GM04503 (cell line): ENCODE data around the gene NCS1.
A peak's percentile ranks its signal among the peaks of the same experiment; 100 is the strongest.
"Not testable (repeated sequence)": the region's sequence is repeated elsewhere in the genome, so short reads cannot be mapped to it uniquely, and the experiment has no call there.

Source experiments
- DNase-seq: peaks from one replicate; pipeline ENCODE4 v3.0.0-alpha.2; 2012; ENCODE audit warnings: low read depth

Gene NCS1

DNA sequence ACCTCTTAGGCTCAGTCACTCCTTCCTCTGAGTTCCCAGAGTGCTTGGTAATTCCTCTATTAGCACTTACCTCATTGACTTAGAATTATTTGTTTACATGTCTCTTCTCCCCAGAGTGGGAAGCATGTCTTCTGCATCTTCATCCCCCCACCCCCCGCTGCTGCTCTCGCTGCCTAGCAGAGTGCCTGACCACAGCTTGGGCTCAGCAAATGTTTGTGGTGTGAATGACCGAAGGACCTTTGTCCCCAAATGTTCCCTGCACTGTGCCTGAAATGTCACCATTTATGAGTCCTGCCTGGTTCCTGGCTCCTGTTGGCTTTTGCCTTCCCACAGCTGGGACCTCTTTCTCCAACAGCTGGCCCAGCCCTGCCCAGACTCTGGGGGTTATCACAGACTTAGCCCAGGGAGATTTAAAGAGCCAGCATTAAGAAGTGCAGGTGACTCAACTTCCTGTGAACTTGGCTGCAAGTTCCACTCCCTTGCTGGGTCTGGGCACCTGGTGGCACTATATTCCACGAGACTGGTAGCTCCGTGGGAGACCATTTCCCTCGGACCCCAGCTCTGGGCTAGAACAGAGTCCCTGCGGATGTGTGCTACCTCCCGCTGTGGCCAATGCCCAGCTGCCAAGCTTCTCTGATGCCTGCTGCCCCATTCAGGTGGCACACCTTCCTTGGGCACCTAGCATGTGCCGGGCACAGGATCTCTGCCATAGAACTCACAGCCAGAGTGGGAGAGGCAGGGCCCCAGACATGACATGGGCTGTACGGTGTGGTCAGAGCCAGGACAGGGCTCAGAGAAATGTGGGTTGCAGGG, 91.6 kb downstream of the NCS1 start:
- no peak for DNase-seq

DNA sequence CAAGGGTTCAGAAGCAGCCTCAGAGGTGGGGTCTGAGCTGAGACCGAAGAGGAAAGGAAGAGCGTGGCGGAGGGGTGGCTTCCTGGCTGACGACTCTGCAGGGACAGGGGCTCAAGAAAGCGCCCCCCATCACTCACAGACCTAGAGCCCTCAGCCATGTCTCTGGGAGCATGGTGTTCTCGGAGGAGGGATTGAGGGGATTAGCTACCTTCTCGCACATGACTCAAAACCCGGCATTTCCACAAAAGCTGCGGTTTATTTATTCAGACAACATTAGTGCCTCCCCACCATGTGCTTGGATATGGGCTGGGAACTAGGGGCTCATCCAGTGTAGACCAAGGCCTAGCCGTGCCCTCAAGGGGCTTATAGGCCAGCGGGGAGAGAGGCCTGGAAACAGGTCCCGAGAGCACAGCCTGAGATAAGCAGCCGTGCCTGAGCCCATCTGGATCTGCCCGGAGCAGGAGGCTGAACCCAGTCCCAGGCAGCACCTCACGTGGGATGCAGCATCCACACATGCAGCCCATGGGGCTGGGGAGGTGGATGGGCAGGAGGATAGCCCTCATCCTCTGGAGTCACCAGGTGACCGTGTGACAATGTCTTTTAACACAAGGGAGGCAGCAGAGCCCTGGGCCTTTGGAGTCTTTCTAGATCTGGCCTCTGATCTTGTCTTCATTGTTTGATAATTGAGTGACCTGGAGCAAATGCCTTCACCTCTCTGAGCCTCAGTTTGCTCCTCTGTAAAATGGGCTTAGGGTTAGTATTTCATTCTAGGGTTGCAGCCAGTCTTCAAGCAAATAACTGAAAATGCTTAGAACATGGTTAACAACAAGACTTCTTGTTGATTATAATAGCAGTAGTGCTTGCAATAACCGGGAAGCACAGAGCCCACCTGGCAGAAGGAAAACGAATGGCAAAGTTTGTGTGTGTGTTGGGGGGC, 92.5 kb downstream of the NCS1 start:
- DNase-seq, result no peak

DNA sequence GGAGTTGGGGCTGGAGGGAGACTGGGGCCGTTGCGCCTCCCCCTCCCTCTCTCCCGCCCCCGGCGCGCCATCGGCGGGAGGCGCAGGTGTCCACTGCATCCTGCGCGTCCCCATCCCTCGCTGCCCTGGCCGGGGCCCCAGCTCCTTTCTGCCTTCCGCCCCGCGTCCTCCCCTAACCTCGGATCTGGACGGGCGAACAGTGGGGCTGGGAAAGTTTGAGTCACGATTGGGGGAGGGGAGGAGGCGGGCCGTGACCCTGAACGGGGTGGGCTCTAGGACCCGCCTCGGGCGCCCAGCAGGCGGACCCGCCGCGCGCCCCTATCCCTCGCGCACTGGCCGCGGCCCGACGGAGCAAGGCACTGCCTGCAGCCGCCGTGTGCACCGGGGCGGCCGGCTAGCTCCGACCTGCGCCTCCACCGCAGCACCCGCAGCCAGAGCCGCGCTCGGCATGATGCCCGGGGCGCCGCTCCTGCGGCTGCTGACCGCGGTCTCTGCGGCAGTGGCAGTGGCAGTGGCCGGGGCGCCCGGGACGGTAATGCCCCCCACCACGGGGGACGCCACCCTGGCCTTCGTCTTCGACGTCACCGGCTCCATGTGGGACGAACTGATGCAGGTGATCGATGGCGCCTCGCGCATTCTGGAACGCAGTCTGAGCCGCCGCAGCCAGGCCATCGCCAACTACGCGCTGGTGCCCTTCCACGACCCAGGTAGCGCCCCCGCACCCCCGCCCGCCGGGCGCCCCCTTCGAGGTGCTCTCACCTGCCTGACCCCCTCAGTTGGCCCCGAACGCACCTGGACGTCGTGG, 93.4 kb downstream of the NCS1 start, which contains the start of gene HMCN2:
Gene HMCN2, plus strand, starts transcription at position 330 of the 805 bp plus-strand sequence. Its CDS starts 119 bp downstream, at position 449.
- no peak for DNase-seq

DNA sequence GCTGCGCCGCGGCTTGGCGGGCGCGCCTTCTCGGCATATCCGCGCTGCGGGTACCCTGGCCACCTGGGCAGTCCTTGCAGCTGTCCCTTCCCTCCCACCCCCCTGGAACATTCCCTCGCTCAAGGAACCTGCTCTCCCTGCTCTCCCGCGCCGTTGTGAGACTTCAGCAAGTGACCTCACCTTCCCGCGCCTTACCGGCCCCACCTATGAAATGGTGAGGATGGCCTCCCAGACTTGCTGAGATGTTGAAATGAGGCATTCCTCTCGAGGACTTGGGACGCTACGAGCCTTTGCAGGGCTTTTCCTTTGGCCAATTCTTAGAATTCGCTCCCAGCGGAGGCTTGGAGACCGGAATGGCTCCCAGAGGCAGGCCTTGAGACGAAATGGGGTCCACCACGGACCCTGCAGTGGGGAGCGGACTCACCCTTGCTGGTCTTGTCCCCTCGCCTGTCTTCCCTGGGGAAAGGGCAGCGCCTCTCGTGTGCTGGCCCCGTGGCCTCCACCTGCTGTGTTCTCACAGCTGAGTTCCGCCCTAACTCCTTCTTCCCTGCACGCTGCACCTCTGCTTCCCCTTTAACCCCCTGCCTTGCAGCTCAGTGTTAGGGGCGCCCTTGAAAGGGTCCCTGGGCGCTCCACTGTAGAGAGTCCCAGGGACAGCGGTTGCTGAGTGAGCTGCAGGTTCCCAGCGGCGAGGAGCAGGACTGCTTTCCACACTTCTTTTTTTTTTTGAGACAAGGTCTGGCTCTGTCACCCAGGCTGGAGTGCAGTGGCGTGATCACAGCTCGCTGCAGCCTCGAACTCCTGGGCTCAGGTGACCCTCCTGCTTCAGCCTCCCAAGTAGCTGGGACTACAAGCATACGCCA, 94.3 kb downstream of the NCS1 start:
- DNase-seq, result no peak

DNA sequence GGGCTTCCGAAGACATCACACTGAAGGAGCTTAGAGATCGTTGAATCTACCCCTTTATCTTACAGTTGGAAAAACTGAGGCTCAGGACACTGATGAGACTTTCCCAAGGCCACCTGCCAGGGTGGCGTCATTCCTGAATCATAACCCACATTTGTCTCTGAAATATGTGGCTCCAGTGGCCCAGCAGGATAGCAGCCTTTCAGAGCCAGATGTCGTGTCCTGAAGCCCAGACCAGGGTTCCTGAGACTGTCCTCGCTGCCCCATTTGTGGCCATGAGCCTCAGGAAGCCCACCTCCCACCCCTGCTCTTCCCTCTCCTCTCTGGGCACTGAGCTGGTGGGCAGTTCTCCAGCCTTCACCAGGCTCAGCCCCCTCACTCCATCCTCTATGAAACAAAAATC, 95.7 kb downstream of the NCS1 start:
- DNase-seq, result no peak

DNA sequence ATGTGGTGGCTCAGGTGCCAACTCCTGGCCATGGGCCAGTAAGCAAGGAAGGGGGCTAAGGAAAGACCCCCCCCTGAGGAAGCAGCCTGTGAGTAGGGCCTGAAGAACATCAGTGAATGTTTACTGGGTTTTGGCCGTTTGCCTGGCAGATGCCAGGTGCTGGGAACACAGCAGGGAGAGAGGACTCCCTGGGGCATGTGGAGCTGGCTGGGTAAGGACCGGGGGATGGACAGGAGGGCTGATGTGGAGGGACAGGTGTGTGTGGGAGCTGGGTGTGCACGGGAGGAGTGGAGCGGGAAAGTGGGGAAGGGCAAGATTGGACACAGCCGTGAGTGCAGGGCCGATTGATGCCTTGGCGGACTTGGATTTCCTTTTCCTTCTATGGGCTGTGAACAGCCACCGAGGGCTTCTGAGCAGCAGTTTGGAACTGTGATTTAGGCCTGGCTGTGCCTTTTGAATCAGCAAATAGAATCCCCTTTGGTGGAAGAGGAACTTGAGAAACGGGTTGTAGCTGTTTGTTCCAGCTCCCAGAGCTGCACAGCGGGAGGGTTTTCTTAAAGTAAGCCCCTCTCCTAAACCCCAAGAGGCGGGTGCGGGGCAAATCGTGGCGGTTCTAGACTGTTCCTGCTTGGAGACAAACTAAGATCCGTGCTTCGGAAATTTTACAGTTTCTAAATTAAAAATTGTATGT, 96.5 kb downstream of the NCS1 start:
- DNase-seq, result no peak

DNA sequence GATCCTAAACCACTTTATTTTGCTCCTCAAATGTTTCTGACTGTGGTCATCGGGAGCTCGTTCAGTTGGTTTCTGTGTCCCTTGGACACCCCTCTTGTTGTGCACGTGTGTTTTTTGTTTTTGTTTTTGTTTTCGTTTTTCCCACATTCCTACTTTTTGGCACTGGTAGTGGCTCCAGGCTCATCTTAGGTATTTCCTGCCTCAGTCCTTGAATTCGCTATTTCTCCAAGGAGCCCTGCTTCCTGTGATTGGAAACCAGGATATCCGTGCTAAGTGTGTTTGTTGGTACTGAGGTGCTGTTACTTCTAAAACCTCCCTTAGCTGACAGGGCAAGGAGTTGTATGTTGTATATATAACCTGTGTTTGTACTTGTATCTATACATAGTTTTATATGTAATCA, 99.3 kb downstream of the NCS1 start:
- no peak for DNase-seq

DNA sequence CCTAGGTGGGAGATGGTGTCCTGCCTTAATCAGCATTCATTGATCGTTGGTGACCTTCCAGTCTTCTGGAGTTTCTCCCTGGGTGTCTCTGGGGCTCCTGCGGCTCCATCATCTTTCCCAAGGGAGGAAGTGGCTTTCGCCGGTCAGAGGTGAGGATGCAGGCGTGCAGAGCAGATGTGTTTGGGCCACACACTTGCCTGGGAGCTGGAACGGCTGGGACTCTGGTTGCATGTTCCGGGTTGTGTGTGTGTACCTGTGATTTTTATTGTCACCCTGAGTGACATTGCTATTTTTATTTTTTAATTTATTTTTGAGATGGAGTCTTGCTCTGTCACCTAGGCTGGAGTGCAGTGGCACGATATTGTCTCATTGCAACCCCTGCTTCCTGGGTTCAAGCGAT, 103.0 kb downstream of the NCS1 start:
- no peak for DNase-seq

DNA sequence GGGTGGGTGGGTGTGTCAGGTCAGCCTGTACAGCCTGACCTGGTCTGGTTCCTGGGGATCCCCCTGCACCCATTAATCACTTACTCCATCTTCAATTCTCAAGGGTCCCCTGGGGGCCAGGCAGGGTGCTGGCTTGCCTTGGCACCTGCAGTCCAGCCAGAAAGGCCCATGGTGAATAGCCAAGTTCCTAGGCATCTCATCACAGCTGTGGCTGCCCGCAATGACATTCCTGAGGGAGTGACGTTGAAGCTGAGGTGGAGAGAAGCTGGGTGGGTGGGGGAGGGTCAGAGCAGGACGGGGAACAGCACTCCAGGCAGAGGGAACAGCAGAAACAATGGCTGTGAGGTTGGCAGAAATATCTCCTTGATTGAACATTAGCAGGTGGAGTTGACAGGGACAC, 103.9 kb downstream of the NCS1 start:
- peak; percentile 34 for DNase-seq

DNA sequence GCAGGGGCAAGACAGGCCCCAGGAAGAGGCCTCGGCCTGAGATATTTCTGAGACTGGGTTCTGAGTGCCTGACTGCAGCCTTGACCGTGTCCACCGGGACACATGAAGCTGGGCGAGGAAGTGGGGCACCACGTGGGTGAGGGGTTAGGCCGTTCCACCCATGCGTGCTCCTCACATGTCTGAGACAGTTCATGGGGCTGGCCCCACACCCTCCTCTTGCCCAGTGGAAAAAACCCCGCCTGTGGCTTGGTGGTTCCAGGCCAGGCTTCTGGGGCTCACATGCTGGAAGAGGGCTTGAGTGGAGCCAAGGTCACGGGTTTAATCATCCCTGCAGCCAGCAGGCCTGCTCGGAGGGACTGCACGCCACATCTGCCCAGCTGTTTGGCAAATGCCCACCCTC, 104.8 kb downstream of the NCS1 start:
- no peak for DNase-seq

DNA sequence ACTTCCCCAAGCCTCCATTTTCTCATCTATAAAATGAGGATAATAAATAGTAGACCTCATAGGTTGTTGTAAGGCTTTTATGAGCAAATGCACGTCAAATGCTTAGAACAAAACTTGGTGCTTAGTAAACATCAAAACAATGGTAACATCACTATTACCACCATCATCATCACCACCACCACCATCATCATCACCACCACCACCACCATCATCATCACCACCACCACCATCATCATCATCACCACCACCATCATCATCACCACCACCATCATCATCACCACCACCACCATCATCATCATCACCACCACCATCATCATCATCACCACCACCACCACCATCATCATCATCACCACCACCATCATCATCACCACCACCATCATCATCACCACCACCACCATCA, 105.3 kb downstream of the NCS1 start:
- DNase-seq, result not testable (repeated sequence)

DNA sequence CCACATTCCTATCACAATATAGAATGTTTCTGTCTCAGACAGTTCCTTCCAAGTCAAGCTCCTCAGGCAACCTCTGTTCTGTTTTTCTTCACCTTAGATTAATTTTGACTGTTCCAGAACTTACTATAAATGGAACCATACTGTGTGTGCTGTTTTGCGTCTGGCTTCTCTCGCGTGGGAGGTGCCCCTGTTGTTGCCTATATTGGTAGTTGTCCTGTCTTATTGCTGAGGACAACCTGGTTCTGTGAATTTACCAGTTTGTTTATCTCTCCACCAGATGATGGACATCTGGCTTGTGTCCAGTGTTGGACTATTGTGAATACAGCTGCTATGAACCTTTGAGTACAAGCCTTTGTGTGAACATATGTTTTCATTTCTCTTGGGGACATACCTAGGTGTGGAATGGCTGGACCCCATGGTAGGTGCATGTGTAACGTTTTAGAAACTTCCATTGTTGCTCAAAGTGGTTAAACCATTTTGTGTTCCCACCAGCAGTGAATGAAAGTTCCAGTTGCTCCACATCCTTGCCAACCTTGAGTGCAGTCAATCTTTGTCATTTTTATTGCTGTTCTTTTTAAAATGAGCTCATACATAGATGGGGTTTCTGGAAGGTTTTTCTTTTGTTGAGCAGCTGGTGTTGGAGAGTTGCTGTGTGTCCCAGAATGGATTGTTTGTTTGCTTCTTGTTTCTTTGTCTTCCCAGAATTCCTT, 111.5 kb downstream of the NCS1 start:
- DNase-seq, result no peak

DNA sequence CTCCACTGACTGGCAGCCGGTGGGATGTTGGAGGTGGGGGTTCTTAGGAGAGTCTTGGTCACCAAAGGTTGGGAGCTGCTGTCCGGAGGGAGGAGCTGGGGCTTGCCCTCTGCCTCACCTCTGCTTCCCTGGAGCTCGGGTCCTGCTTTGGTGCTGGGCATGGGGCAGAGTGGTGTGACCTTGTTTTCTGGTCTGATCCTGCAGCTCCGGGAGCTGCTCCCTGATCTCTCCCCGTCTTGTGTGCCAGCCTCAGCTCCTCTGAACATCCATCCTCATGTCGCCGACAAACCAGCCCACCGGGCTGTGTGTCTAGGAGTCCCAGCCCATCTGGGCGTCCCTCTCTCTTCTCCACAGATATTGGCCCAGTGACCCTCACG, 112.0 kb downstream of the NCS1 start:
- no peak for DNase-seq

DNA sequence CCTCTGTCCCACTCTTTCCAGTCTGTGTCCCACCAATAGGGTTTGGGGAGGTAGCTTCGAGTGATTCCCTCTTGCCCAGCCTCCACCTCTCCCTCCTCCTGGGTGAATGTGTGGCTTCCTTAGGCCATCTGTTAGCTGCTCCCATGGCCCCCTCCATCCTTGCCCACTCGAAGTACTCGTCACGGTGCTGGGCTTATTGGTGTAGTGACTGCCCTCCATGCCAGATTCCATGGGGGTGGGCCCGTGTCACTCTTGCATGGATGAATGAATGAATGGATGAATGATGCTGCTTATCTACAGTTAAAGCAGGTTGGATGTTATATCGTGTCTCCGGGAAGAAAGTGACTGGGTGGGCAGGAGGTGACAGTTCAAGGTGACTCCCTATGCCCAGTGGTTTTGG, 112.5 kb downstream of the NCS1 start:
- no peak for DNase-seq

DNA sequence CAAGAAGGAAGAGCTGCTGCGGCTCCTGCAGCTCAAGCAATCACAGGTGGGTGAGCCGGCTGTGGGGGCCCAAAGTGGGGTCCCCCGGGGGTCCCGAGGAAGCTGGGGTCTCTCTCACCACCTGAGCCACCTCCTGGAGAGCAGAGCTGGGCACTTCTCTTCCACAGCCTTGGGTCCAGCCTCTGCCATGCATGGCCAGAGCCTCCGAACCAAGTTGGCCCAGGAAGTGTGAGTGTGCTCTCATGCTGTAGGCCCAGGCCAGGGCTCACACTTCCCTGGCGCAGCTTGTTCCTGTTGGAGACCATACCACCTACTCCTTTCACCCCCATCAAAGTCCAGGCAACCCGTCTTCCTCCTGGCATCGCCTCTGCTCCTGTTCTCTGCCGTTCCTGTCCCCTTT, 113.1 kb downstream of the NCS1 start:
- no peak for DNase-seq

DNA sequence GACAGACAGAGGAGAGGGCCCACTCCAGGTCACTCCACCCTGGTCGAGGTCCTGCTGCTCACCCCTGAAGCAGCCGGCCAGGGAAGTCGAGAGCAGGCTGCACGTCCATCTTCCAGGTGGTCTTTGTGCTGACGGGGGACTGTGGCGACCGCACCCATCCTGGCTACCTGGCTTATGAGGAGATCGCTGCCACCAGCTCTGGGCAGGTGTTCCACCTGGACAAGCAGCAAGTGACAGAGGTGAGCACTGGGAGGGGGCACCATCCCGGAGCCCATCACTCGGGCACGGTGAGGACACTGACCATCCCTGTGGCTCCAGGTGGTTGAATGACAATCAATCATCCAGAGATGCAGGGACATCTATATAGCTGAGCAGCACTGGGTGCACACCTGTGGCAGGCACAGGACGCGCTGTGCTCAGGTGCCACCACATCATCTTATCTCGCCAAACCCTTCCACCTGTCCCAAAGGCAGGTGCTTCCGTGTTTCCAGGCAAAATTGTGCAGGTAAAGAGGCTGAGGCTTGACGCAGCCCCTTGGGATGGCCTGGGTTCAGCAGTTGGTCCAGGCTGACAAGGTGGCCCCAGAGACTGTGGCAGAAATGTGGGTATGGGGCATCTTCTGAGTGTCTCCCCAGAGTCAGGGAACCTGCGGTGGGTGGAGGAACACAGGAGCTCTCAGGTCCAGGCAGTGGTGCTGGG, 114.0 kb downstream of the NCS1 start:
- DNase-seq, result no peak
